ENCODE data around the gene GAS2. TPM values are rescaled to one million over a fixed set of nuclear protein-coding genes. Genes with fewer than 3 reads are reported as not detected.

GAS2 gene
- total RNA-seq, 5 donors from 2014 or later (not counting 1 experiment from before 2014, with no cell fraction given): 2.1 to 4.2 (median 2.6) TPM

DNA sequence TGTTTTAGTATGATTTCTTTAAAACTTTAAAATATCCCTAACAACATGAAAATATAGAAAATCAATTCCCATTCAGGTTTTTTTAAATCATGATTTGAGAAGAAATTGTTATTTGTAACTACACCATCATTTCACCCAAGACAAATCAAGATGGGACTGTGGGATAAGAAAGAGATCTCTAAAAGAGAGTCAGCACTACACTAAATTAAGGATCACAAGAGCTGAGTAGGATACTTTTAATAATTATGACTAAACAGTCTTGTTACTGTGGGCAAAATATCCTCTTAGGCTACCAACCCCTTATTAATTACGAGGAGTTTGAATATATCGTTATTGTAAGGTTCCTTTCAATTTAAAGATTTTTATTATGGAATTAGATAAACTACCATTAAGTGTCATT, 3.0 kb downstream of the GAS2 start:
- no peak overlapping the region for H3K27ac Mint-ChIP-seq

DNA sequence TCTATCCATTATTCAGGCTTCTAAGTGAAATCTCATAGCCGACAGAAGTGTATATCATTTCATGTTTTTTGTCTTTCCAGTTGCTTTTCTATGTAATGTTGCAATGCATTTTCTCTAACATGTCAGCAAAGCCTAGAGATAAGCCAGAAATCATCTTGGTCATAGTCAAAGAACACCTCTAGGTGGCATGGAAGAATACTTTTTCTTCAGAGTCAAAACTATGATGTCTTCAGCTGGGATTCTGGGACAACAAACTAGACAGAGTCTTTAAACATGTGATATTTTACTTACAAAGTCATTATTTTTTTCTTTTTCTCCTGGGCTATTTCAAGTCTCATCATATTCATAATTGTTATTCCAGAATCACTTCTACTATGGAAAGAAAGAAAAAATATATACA, 4.4 kb downstream of the GAS2 start:
- ChIA-PET CTCF (interaction anchor here (0.6 to 1.3 kb wide), 4 partner anchors 16 to 59 kb away, joined by 3 to 6 read pairs (median 4); no protein-coding TSS in a partner anchor), POLR2A (no interaction called here)
- DNase-seq (peak in 1 of 35 experiments; percentile 33), ATAC-seq (replicated peaks in 1 of 4) (peak in 1 of 4 experiments; percentile 67)
- peaks cover 13 to 25% (median 13%) of the 10 kb centered on the region in 3 donors for H3K4me1 Mint-ChIP-seq
- peaks cover 12 to 23% of the 10 kb centered on the region in 2 experiments for H3K27me3 ChIP-seq (replicated peaks in 1 of 2; ENCODE audit: control insufficient read depth in 2 of 2, extremely low read depth in 1 of 2, insufficient read depth in 2 of 2, low read length in 1 of 2)
- H3K4me1 ChIP-seq (ENCODE audit: control insufficient read depth in 1 of 2, extremely low read depth in 1 of 2, insufficient read depth in 2 of 2, low read length in 2 of 2): peaks cover 0 to 11% of the 10 kb centered on the region in 2 experiments
- H3K9me3 ChIP-seq: no peaks in the 10 kb centered on the region
- no peaks in the 10 kb centered on the region for H3K36me3 ChIP-seq (ENCODE audit: control insufficient read depth in 2 of 2, extremely low read depth in 1 of 2, insufficient read depth in 1 of 2, low read length in 1 of 2)
- H3K4me3 Mint-ChIP-seq: no peak overlapping the region
- WGBS (ENCODE audit: insufficient coverage): no CpG with 5 or more reads among the region's 1 CpG
- no peak overlapping the region for H3K27ac ChIP-seq (ENCODE audit: low read length)
- H3K36me3 Mint-ChIP-seq: no peaks in the 10 kb centered on the region
- no peak overlapping the region for H3K4me3 ChIP-seq (ENCODE audit: control insufficient read depth in 1 of 2, extremely low read depth in 1 of 2, low read length in 1 of 2)
- no peak overlapping the region for H3K27ac Mint-ChIP-seq
- H3K9me3 Mint-ChIP-seq: no peaks in the 10 kb centered on the region
- H3K27me3 Mint-ChIP-seq: peaks cover 41 to 50% of the 10 kb centered on the region in 2 donors

More for the DNA sequence above, 3.0 kb downstream of the GAS2 start:
- H3K36me3 ChIP-seq (ENCODE audit: control insufficient read depth in 2 of 2, extremely low read depth in 1 of 2, insufficient read depth in 1 of 2, low read length in 1 of 2): no peaks in the 10 kb centered on the region
- peaks cover 0 to 11% of the 10 kb centered on the region in 2 experiments for H3K4me1 ChIP-seq (ENCODE audit: control insufficient read depth in 1 of 2, extremely low read depth in 1 of 2, insufficient read depth in 2 of 2, low read length in 2 of 2)
- WGBS (ENCODE audit: insufficient coverage): no CpG with 5 or more reads among the region's 2 CpGs
- no peak for DNase-seq
- Mint-ChIP-seq H3K9me3 (no peaks in the 10 kb centered on the region), H3K4me3 (no peak overlapping the region), H3K4me1 (peaks cover 13 to 27% (median 13%) of the 10 kb centered on the region in 3 donors), H3K36me3 (no peaks in the 10 kb centered on the region), H3K27me3 (peaks cover 45 to 54% of the 10 kb centered on the region in 2 donors)
- no peak overlapping the region for H3K27ac ChIP-seq (ENCODE audit: low read length)
- POLR2A ChIA-PET: no interaction called here
- H3K4me3 ChIP-seq (ENCODE audit: control insufficient read depth in 1 of 2, extremely low read depth in 1 of 2, low read length in 1 of 2): no peak overlapping the region
- CTCF ChIA-PET: no interaction called here
- ATAC-seq (replicated peaks in 1 of 4): no peak
- H3K27me3 ChIP-seq (replicated peaks in 1 of 2; ENCODE audit: control insufficient read depth in 2 of 2, extremely low read depth in 1 of 2, insufficient read depth in 2 of 2, low read length in 1 of 2): peaks cover 12 to 25% of the 10 kb centered on the region in 2 experiments
- H3K9me3 ChIP-seq: no peaks in the 10 kb centered on the region

DNA sequence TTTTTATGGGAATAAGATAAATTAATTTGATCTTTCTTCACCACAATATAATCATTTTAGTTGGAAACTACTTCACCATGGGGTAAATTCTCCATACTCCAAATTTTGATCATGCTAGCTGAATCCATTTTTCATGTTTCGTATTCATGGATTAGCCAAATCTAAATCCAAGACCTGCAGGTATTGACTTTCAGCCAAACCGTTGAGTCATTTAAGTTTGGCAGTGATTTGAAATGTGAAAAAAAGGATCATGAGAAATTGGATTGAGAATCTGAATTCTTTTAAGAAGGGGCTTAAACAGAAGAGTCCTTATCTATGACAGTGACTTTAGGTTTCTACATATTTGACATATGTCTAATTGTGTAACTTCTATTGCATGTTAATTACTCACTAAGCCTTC, 5.3 kb downstream of the GAS2 start:
- H3K27ac ChIP-seq (ENCODE audit: low read length): no peak overlapping the region
- CTCF ChIA-PET: interaction anchor here in 1 of 2 donors (0.7 to 1.3 kb wide), 2 partner anchors 19 to 58 kb away, joined by 3 read pairs; no protein-coding TSS in a partner anchor
- H3K36me3 ChIP-seq (ENCODE audit: control insufficient read depth in 2 of 2, extremely low read depth in 1 of 2, insufficient read depth in 1 of 2, low read length in 1 of 2): no peaks in the 10 kb centered on the region
- Mint-ChIP-seq H3K27me3 (peaks cover 33 to 43% of the 10 kb centered on the region in 2 donors), H3K9me3 (no peaks in the 10 kb centered on the region), H3K4me1 (peaks cover 5 to 15% (median 5%) of the 10 kb centered on the region in 3 donors), H3K27ac (no peak overlapping the region), H3K4me3 (no peak overlapping the region), H3K36me3 (no peaks in the 10 kb centered on the region)
- POLR2A ChIA-PET: no interaction called here
- peaks cover 0 to 3% of the 10 kb centered on the region in 2 experiments for H3K4me1 ChIP-seq (ENCODE audit: control insufficient read depth in 1 of 2, extremely low read depth in 1 of 2, insufficient read depth in 2 of 2, low read length in 2 of 2)
- ATAC-seq (replicated peaks in 1 of 4): no peak
- H3K9me3 ChIP-seq: no peaks in the 10 kb centered on the region
- no peak for DNase-seq
- no peak overlapping the region for H3K4me3 ChIP-seq (ENCODE audit: control insufficient read depth in 1 of 2, extremely low read depth in 1 of 2, low read length in 1 of 2)
- no CpG with 5 or more reads among the region's 2 CpGs for WGBS (ENCODE audit: insufficient coverage)
- H3K27me3 ChIP-seq (replicated peaks in 1 of 2; ENCODE audit: control insufficient read depth in 2 of 2, extremely low read depth in 1 of 2, insufficient read depth in 2 of 2, low read length in 1 of 2): peaks cover 5 to 18% of the 10 kb centered on the region in 2 experiments

DNA sequence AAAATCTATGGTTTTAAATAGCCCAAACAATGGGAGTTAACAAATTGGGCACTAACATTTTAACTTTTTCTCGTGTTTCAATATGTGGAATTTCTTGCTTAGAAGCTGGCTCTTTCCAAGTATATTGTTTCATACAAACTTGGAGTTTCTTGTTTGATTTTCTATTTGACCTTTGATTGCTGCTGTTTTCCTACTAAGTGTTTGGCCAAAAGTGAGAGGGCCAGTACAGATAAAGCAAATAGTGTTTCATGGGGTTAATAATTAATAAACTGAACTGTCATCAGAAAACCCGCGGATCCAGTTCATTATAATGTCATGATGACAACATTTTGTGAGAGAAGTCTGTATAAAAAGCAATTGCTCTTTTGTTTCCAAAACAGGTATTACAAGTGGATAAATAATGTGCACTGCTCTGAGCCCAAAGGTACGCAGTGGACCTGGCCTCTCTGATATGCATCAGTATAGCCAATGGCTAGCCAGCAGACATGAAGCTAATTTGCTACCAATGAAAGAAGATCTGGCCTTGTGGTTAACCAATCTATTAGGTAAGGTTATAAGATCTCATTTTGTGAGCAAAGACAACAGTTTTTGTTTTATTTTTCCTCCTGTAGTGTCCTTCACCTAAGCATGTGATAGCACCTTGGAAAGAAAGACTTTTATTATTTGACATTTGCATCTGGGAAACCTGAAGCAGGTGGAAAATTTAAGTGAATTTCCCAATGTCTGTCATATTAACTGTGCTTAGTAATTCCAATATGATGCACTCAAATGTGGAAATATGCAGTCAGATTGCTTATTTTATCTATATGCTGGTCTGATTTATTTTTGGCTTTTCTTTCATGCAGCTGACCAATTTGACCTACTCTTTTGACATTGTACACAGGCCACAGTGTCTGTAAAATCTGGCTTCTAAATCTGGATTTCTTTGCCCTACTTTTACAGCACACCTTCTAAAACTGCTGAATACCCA, 8.3 kb downstream of the GAS2 start:
- no peak overlapping the region for H3K4me3 ChIP-seq (ENCODE audit: control insufficient read depth in 1 of 2, extremely low read depth in 1 of 2, low read length in 1 of 2)
- 83% methylated on average over 3 of the region's 4 CpGs for WGBS (ENCODE audit: insufficient coverage)
- H3K36me3 ChIP-seq (ENCODE audit: control insufficient read depth in 2 of 2, extremely low read depth in 1 of 2, insufficient read depth in 1 of 2, low read length in 1 of 2): no peaks in the 10 kb centered on the region
- ChIA-PET POLR2A (no interaction called here), CTCF (no interaction called here)
- Mint-ChIP-seq H3K9me3 (no peaks in the 10 kb centered on the region), H3K4me1 (no peaks in the 10 kb centered on the region), H3K27me3 (peaks cover 19 to 26% of the 10 kb centered on the region in 2 donors), H3K4me3 (no peak overlapping the region), H3K36me3 (no peaks in the 10 kb centered on the region), H3K27ac (no peak overlapping the region)
- DNase-seq (no peak), ATAC-seq (replicated peaks in 1 of 4) (no peak)
- no peak overlapping the region for H3K27ac ChIP-seq (ENCODE audit: low read length)
- H3K4me1 ChIP-seq (ENCODE audit: control insufficient read depth in 1 of 2, extremely low read depth in 1 of 2, insufficient read depth in 2 of 2, low read length in 2 of 2): no peaks in the 10 kb centered on the region
- peaks cover 0 to 3% of the 10 kb centered on the region in 2 experiments for H3K27me3 ChIP-seq (replicated peaks in 1 of 2; ENCODE audit: control insufficient read depth in 2 of 2, extremely low read depth in 1 of 2, insufficient read depth in 2 of 2, low read length in 1 of 2)
- H3K9me3 ChIP-seq: no peaks in the 10 kb centered on the region

DNA sequence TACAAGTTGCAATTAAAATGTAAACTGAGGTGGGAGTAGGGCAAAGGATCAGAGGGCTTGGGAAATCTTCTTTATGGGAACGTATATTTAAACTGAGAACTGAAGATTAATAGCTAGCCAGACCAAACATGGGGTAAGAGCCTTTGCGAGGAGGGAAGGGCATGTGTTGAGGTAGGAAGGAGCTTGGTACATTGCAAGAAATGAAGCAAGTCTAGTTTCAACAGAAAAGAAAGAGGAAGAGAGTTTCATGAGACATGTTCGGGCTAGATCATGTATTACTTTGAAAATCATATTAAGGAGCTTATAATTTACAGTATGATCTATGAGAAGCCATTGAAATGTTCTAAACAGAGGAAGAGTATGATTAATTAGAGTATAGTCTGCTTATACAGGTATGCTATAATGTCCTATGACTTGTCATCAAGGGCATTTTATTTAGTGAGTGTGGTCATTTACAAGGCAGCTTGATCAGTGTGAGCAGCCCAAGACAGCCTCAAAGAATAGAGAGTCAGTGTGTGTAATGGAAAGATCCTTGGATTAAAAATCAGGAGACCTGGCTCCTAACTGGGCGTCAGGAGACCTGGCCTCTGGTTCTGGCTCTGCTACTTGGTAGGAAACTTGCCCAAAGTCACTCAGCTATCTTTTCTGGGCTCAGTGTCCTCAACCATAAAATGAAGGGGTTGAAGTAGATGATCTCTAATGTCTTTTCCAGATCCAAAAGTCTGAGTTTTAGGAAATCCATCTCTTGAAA, 10.9 kb downstream of the GAS2 start:
- Mint-ChIP-seq H3K9me3 (no peaks in the 10 kb centered on the region), H3K4me1 (no peaks in the 10 kb centered on the region), H3K27me3 (peaks cover 7 to 15% of the 10 kb centered on the region in 2 donors), H3K27ac (no peak overlapping the region), H3K4me3 (no peak overlapping the region), H3K36me3 (no peaks in the 10 kb centered on the region)
- CTCF ChIA-PET: interaction anchor here (1.0 to 1.2 kb wide), 2 partner anchors 110 to 111 kb away, joined by 3 to 5 read pairs; no protein-coding TSS in a partner anchor
- Histone ChIP-seq H3K36me3 (ENCODE audit: control insufficient read depth in 2 of 2, extremely low read depth in 1 of 2, insufficient read depth in 1 of 2, low read length in 1 of 2) (no peaks in the 10 kb centered on the region), H3K9me3 (no peaks in the 10 kb centered on the region), H3K4me3 (ENCODE audit: control insufficient read depth in 1 of 2, extremely low read depth in 1 of 2, low read length in 1 of 2) (no peak overlapping the region), H3K27ac (ENCODE audit: low read length) (no peak overlapping the region), H3K27me3 (replicated peaks in 1 of 2; ENCODE audit: control insufficient read depth in 2 of 2, extremely low read depth in 1 of 2, insufficient read depth in 2 of 2, low read length in 1 of 2) (peaks cover 0 to 3% of the 10 kb centered on the region in 2 experiments), H3K4me1 (ENCODE audit: control insufficient read depth in 1 of 2, extremely low read depth in 1 of 2, insufficient read depth in 2 of 2, low read length in 2 of 2) (no peaks in the 10 kb centered on the region)
- DNase-seq (no peak), ATAC-seq (replicated peaks in 1 of 4) (no peak)
- WGBS (ENCODE audit: insufficient coverage): 67% methylated on average over 2 of the region's 4 CpGs
- POLR2A ChIA-PET: interaction anchor here in 1 of 2 donors (1.0 kb wide), 1 partner anchor 20 kb away, joined by 3 read pairs; no protein-coding TSS in a partner anchor

DNA sequence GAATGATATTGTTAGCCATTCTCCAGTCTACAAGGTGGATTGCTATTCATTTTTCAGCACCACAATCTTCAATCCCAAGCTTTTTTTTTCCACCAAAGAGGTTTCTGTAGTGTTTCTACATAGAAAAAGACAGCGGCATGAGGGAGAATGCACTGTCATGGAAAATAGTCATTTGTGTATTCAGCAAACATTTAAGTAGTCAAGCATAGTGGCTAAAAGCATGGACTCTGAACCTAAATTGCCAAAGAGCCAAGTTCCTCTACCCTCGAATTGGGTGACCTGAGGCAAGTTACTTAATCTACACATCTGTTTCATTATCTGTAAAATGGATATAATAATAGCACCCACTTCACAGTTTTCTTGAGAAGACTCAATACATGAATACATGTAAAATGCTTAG, 14.2 kb downstream of the GAS2 start:
- DNase-seq (no peak), ATAC-seq (replicated peaks in 1 of 4) (no peak)
- Histone ChIP-seq H3K4me3 (ENCODE audit: control insufficient read depth in 1 of 2, extremely low read depth in 1 of 2, low read length in 1 of 2) (no peak overlapping the region), H3K4me1 (ENCODE audit: control insufficient read depth in 1 of 2, extremely low read depth in 1 of 2, insufficient read depth in 2 of 2, low read length in 2 of 2) (no peaks in the 10 kb centered on the region), H3K27me3 (replicated peaks in 1 of 2; ENCODE audit: control insufficient read depth in 2 of 2, extremely low read depth in 1 of 2, insufficient read depth in 2 of 2, low read length in 1 of 2) (peaks cover 0 to 3% of the 10 kb centered on the region in 2 experiments), H3K27ac (ENCODE audit: low read length) (no peak overlapping the region), H3K36me3 (ENCODE audit: control insufficient read depth in 2 of 2, extremely low read depth in 1 of 2, insufficient read depth in 1 of 2, low read length in 1 of 2) (no peaks in the 10 kb centered on the region), H3K9me3 (no peaks in the 10 kb centered on the region)
- no CpG with 5 or more reads among the region's 2 CpGs for WGBS (ENCODE audit: insufficient coverage)
- no peaks in the 10 kb centered on the region for H3K36me3 Mint-ChIP-seq
- H3K4me1 Mint-ChIP-seq: no peaks in the 10 kb centered on the region
- H3K9me3 Mint-ChIP-seq: no peaks in the 10 kb centered on the region
- H3K27me3 Mint-ChIP-seq: peaks cover 0 to 3% of the 10 kb centered on the region in 2 donors
- ChIA-PET CTCF (no interaction called here), POLR2A (no interaction called here)
- no peak overlapping the region for H3K27ac Mint-ChIP-seq
- H3K4me3 Mint-ChIP-seq: no peak overlapping the region

Measured in T-cell (primary cell).